CD4-positive, alpha-beta T cell treated with Interleukin-15 for 1 hour (primary cell): ENCODE measurements around the gene CCNQ.

ENCODE experiments used
- DNase-seq: peaks from one replicate; pipeline ENCODE4 v3.0.0-alpha.2; 2020

Gene CCNQ

GRCh38 chrX:153595859-153596857, 2.8 kb downstream of the CCNQ start:
- DNase-seq, result no peak

DNA sequence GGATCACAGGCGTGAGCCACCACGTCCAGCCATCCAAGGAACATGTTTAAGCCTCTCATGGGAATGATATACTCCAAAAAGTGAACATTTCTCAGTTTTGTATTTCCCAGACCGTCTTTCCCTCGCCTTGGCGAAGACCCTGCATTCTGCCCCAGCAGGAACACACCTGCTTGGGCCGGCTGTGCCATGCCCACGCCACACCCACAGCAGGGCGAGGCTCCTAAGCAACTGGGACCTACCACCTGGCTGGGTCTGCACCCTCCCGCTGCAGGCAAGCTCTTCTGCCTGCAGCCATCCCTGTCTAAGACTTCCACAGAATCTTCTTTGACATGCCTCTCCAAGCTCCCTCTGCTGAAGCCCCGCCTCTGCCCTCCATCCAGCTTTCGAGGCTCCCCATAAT, 3.6 kb downstream of the CCNQ start:
- DNase-seq, result peak; percentile 10

DNA sequence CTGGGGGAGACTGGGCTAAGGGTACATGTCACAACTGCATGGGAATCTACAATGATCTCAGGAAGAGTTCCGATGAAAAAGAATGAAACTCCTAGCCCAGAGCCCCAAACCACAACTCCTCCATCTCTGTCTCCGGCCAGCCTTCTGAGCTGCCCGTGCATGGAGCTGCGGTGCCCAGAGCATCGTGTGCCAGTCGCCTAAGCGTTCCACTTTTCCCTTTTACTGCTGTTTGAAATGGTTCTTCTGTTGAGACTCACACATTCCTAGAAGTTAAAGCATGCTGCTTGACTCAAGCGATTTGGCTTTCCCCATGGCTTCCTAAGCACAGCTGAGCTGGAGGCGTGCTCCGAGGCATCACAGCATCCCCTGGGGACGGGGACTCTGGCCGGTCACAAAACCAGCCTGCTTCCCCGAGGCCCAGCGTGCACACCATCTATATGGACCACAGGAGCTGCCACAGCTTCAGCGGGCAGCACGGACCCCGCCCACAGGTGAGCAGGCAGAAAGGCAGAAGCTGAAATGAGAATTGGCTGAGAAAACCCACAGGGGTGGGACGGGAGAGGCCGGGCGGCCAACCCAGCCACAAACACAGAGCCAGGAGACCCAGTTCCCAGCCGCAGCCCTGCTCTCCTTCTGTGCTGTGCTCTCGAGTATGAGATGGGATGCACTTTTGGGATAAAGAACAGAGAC, 5.0 kb downstream of the CCNQ start:
- DNase-seq, result no peak

DNA sequence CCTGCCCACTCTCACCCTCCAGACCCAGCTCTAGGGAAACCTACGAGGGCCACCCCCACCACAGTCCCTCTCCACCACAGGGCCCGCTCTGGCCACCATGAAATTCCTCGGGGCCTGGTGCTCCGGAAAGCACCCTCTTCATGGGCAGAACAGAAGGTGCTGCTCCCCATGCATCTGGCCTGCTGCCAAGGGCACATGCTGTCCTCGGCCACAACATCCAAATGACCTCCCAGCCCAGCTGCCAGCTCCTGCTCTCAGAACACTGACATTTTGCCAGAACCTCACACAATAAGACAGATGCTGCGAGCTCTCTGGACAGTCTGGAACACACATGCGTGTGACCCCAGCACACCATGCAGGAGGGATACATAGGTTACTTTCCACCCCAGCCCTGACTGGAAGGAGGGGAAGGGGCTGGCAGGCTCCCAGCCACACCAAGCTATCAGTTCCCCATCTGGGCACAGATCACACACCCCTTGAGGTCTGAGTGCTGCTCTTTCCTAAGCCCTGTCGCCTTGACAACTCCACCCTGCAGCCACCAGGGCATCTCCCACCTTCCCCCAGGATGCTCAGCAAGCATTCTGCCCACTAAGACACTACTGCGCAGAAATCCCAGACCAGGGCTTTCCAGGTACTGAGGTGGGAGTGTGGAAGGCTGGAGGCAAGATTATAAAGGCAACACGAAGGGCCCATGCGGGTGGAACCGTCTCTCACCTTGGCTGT, 5.8 kb downstream of the CCNQ start:
- peak; percentile 13 for DNase-seq

- DNase-seq, result peak; percentile 16
Observed at GRCh38 chrX:153592091-153592833, 6.7 kb downstream of the CCNQ start.

DNA sequence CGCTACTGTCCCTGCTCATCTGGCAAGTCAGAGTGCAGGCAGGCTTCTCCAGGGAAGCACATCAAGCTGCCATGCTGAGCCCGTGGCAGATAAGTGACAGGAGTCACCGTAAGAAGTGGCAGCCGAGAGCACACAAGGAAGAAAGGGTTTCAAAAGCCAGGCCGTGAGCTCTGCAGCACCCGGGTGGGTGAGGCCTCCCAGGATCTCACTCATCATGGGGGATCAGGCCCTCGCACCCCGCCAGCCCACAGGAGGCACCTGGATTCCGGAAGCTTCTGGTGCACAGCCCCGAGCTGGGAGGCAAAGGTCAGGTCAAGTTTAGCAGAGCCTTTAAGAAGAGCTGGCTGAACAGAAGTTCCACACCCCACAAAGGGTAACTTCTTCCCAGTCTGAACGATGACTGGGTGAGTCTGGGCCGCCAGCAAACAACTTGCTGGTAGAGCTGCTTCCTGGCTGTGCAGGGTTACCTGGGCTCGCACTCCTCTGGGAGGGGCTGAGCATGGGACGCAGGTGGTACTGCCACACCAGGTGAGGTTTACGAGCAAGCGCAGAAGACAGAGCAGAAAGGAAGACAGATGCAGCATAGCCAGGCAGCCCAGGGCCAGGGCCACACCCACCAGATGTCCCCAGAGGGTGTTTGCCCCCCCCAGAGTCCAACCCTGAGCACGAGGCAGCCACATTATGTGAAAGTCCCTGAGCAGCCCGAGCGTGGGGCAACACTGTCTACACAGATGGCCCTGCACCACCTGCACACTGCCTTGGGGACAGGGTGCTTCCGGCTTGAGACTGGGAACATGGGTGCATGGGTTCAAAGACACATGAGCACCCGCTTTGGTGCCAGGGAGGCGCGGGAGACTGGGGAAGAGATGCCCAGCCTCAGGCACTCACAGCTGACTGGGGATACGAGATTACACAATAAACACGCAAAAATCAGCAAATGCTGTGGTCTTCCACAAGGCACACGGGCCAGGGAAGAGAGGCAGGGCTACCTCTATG, 7.7 kb downstream of the CCNQ start:
- peak; percentile 45 for DNase-seq

- no peak for DNase-seq
Observed at GRCh38 chrX:153588782-153589446, 10.0 kb downstream of the CCNQ start.

DNA sequence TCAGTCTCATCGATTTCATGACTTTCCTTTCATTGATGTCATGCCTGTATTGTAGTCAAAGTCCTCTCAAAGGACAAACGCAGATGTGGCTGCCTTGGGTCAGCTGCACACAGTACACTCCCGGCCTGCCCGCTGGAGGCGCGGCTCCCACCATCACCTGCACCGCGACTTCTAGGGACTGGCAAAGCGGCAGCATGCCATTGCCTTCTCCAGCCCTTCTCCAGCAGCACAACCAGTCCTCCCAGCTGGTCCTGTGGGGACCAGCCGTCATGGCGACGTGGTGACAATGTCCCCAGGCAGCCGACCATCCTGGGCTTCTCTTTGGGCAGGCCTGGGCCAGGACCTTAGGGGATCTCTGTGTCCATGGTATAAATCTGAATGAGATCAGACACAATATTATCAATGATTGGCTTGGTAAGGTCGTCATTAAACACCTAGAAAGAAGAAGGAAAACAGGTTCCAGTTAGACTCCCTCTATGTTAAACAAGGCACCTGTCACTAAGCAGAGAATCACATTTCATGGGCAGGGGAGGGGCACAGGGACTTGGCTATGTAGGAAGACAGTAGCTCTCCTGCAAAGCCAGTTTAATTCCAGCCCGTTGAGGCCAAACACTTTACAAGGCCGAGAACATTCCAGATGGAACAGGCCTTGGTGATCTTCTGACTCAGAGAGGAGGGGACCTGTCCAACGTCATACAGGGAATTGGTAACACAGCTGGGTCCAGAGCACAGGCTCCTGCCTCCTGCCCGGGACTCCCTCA, 10.7 kb downstream of the CCNQ start:
- DNase-seq, result no peak

DNA sequence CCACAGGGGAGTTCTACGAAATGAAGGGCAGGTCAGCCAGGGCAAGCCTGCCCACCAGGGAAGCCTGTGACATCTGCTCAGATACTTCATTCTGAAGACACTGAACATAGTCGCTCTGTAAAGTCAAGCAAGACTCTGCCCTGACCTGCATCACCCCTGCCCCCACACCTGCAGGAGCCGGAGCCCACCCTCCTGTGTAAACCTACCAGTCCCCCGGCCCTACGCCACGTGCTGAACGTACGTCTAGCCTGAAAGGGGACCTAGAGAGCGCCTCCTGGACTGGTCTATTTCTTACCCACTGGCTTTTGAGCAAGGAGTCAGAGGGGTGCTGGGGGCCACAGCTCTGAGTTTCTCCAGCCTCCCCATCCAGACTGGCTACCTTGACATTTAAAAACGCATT, 11.6 kb downstream of the CCNQ start:
- DNase-seq, result no peak

GRCh38 chrX:153585827-153586226, 13.1 kb downstream of the CCNQ start:
- DNase-seq, result no peak

- no peak for DNase-seq
Observed at GRCh38 chrX:153583433-153583832, 15.5 kb downstream of the CCNQ start.

DNA sequence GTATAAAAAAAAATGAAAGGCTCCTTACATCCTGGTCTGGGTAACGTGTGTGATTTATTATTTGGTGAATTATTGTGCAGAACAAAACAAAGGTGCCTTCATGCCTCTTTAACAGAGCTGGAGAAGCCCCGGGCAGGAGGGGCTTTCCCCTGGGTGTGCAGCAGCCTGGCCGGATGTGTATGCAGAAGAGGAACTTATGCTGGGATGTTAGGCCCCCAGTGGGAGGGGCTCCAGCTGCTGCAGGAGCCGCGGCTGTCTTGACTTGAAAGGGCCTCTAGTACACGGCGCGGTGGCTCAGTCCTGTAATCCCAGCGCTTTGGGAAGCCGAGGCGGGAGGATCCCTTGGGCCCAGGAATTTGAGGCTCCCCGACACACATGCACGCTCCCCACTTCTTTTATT, 16.0 kb downstream of the CCNQ start:
- DNase-seq, result peak; percentile 79

GRCh38 chrX:153580700-153581386, 18.1 kb downstream of the CCNQ start:
- DNase-seq, result no peak

DNA sequence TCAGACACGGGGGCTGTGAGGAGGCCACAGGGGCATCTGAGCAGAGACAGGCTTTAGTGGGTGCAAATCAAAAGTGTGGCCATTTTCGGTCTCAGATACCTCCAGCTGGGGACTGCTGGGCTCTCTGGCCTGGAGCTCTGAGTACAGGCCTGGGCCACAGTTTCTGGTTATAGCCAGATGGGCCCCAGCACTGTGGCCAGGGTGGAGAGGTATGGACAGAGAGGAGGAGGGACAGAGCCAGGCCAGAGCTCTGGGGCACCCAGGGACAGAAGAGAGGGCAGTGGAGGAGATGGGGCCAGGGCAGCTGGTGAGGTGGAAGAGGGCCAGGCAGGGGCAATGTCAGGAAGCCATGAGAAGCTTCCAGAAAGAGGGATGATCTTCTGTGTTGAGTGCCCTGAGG, 20.1 kb downstream of the CCNQ start:
- no peak for DNase-seq

DNA sequence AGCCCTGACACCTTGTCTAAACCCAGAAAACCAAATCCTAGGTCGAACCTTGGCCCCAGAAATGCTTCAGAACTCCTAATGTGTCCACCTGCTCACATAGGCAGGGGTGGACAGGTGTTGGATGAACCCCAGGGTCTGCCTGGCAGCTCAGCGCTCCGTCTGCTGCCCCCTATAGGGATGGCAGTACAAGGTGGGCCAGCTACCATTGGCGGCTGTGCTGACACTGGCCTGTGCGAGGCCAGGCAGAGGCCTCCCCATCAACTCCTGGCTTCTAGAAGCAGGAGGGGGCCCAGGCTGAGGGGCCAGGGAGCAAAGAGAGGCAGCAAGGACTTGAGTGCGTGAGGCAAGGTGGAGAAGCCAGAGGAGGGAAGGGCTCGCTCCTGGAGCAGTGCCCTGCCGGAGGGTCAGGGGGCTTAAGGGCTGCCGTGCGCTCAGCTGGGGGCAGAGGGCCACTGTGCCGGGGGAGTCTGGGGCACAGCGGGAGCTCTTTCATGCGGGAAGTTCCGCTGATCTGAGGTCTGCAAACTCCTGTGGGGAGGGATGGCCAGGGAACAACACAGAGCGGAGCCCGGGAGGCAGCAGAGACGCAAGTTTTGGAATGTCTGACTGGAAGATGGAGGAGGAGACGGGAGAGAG, 20.6 kb downstream of the CCNQ start:
- no peak for DNase-seq

GRCh38 chrX:153576961-153577360, 22.0 kb downstream of the CCNQ start:
- DNase-seq, result no peak

DNA sequence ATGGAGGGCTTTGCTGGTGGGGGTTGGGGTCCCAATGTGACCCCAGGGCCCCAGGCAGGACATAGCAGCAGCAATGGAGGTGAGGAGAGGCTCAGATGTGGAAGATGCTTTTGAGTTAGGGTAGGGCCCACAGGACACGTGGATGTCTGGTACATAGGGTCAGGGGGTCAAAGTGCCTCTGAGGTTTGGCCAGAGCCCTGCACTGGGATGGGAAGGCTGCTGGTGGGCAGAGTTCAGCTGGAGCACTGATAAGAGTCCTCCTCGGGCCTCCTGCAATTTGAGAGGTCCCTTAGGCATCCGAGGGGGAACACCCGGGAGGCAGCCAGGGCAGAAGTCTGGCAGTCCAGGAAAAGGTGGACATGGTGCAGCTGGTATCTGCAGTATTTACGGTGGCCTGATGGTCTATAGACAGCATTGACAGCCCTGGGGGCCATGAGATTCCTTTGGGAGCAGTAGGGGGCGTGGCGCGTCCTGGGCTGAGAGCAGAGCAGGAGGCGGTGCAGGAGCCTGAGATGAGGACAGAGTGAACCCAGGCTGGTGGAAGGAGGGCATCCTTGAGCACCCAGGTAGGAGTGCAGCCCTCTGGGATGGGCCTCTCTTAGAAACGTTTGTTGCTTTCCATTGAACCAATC, 22.6 kb downstream of the CCNQ start:
- DNase-seq, result no peak

DNA sequence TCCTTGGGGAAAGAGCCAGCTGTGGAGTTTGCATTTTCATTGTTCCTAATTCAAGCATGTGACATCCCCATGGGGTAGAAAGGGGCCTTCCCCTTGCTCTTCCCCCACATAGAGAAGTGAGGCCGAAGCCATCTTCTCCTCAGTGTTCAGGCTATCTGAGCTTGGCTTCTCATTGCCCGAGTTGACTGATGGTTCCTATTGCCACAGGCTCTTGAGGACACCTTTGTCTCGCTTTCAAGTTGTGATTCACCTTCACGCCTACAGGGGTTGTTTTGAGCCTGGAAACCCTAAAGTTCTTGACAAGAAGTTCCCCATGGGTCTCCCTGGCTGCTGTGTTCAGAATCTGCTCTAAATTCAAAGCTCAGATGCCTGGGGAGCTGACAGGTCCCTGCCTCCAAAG, 25.0 kb downstream of the CCNQ start:
- DNase-seq, result no peak
